HCT116 (cell line): ENCODE data around the gene CAPRIN1.

Experiments
- ATF3 ChIP-seq: IDR thresholded peaks from 2 replicates; pipeline ENCODE4 v1.6.1; 2012
- CTCF ChIP-seq, 3 experiments: fragments of 200-600 bp in 1 of 3; sonication (generic) in 1 of 3; IDR thresholded peaks in 2 of 3; conservative IDR thresholded peaks in 1 of 3; 2 replicates each; pipeline ENCODE4 v1.5.1; 2012 to 2017; ENCODE audit warnings: low read depth in 2 of 3, low read length in 2 of 3, antibody characterized with exemption in 1 of 3, borderline replicate concordance in 1 of 3, control low read depth in 1 of 3, mild to moderate bottlenecking in 1 of 3, mixed read lengths in 1 of 3, mixed run types in 1 of 3, moderate library complexity in 1 of 3; ENCODE audit not compliant: insufficient read depth in 1 of 3

GRCh38 chr11:34075178-34075820 lies 23.8 kb downstream of the CAPRIN1 start:
- TF ChIP-seq ATF3 (no peak), CTCF (IDR thresholded peaks at IDR 0.05 in 2 of 3, conservative IDR thresholded peaks at IDR 0.05 in 1 of 3; ENCODE audit: borderline replicate concordance in 1 of 3, insufficient read depth in 1 of 3, low read depth in 2 of 3, low read length in 2 of 3) (no peak)
